IMR-90 (cell line): ENCODE measurements around the gene SASS6. TPM values are rescaled to one million over a fixed set of nuclear protein-coding genes. Genes with fewer than 3 reads are reported as not detected.

Source experiments
- ATAC-seq: fragments of 200-7000 bp; cut with Tn5 transposase; 2 replicates; pipeline ENCODE4 v1.9.1; 2020; ENCODE audit warnings: low read depth, mild to moderate bottlenecking, moderate library complexity
- BruUV-seq: library from RNA; stranded (reverse); fragments of 400-500 nt; replicated peaks from 2 replicates; lab custom pipeline; 2021; lab: Mats Ljungman, UMichigan
- CTCF ChIA-PET: fragments of 300-600 bp; formaldehyde crosslinking; extraction: SDS; loops from one replicate; lab custom pipeline; 2021; ENCODE audit warnings: antibody characterized with exemption; lab: Yijun Ruan, JAX
- POLR2A ChIA-PET: fragments of 300-600 bp; sonication (Branson Sonifier 250); formaldehyde crosslinking; loops from one replicate; lab custom pipeline; 2022; ENCODE audit warnings: antibody characterized with exemption; ENCODE audit not compliant: unreplicated experiment; lab: Charles Lee
- DNase-seq: peaks from one replicate; pipeline ENCODE4 v3.0.0; 2013
- H2AFZ ChIP-seq: replicated peaks from 2 replicates; pipeline ENCODE3; 2013; ENCODE audit warnings: low read length, mild to moderate bottlenecking; ENCODE audit not compliant: poor library complexity
- H2AK5ac ChIP-seq: 2 replicates; pipeline ENCODE4 v1.6.1; 2013; ENCODE audit warnings: low read depth, low read length, inconsistent platforms
- H2AK9ac ChIP-seq: replicated peaks from 2 replicates; pipeline ENCODE3; 2013; ENCODE audit warnings: mild to moderate bottlenecking, low read depth, low read length, moderate library complexity; ENCODE audit not compliant: poor library complexity
- H2BK120ac ChIP-seq: 2 replicates; pipeline ENCODE4 v1.6.1; 2013; ENCODE audit warnings: low read depth, low read length, inconsistent platforms
- H2BK15ac ChIP-seq: 3 replicates; pipeline ENCODE4 v1.6.1; 2013; ENCODE audit warnings: low read depth, low read length, inconsistent platforms
- H2BK20ac ChIP-seq: 2 replicates; pipeline ENCODE4 v1.6.1; 2013; ENCODE audit warnings: low read depth, mild to moderate bottlenecking, inconsistent platforms, low read length, moderate library complexity
- H2BK5ac ChIP-seq: 2 replicates; pipeline ENCODE4 v1.6.1; 2013; ENCODE audit warnings: mild to moderate bottlenecking, low read depth, low read length, inconsistent platforms; ENCODE audit not compliant: poor library complexity, severe bottlenecking
- H3K14ac ChIP-seq: replicated peaks from 2 replicates; pipeline ENCODE4 v1.6.1; 2013; ENCODE audit warnings: low read depth, low read length, inconsistent platforms
- H3K18ac ChIP-seq: 2 replicates; pipeline ENCODE4 v1.6.1; 2013; ENCODE audit warnings: low read depth, low read length, control low read depth
- H3K23ac ChIP-seq: 2 replicates; pipeline ENCODE4 v1.6.1; 2013; ENCODE audit warnings: low read depth, low read length, inconsistent platforms
- H3K27ac ChIP-seq: 2 replicates; pipeline ENCODE4 v1.5.1; 2013; ENCODE audit warnings: mild to moderate bottlenecking, control low read depth, low read length; ENCODE audit not compliant: insufficient read depth
- H3K27me3 ChIP-seq: 2 replicates; pipeline ENCODE4 v1.6.1; 2013; ENCODE audit warnings: low read length; ENCODE audit not compliant: control insufficient read depth, insufficient read depth
- H3K36me3 ChIP-seq: 2 replicates; pipeline ENCODE4 v1.6.1; 2013; ENCODE audit warnings: low read length, mixed read lengths; ENCODE audit not compliant: control insufficient read depth, insufficient read depth
- H3K4ac ChIP-seq: 2 replicates; pipeline ENCODE4 v1.6.1; 2013; ENCODE audit warnings: low read depth, low read length, inconsistent platforms
- H3K4me1 ChIP-seq: 2 replicates; pipeline ENCODE4 v1.6.1; 2013; ENCODE audit warnings: low read length, mixed read lengths; ENCODE audit not compliant: control insufficient read depth, insufficient read depth
- H3K4me2 ChIP-seq: 2 replicates; pipeline ENCODE4 v1.6.1; 2013; ENCODE audit warnings: low read depth, mild to moderate bottlenecking, control low read depth, low read length, moderate library complexity
- H3K4me3 ChIP-seq: 2 replicates; pipeline ENCODE4 v1.5.1; 2013; ENCODE audit warnings: low read depth, mild to moderate bottlenecking, control low read depth, low read length, moderate library complexity; ENCODE audit not compliant: insufficient read depth
- H3K56ac ChIP-seq: 2 replicates; pipeline ENCODE4 v1.6.1; 2013; ENCODE audit warnings: low read length, inconsistent platforms; ENCODE audit not compliant: insufficient read depth; ENCODE audit errors: extremely low read depth
- H3K79me1 ChIP-seq, 2 experiments: 2 replicates each; pipeline ENCODE4 v1.6.1; 2013; ENCODE audit warnings: low read length in 2 of 2, inconsistent platforms in 1 of 2, low read depth in 1 of 2
- H3K9ac ChIP-seq: 2 replicates; pipeline ENCODE4 v1.6.1; 2013; ENCODE audit warnings: low read depth, low read length, control low read depth
- H3K9me1 ChIP-seq: 2 replicates; pipeline ENCODE4 v1.6.1; 2013; ENCODE audit warnings: low read length, inconsistent platforms; ENCODE audit not compliant: insufficient read depth
- H3K9me3 ChIP-seq: 2 replicates; pipeline ENCODE4 v1.6.1; 2013; ENCODE audit warnings: low read length; ENCODE audit not compliant: control insufficient read depth, insufficient read depth
- H4K20me1 ChIP-seq: 2 replicates; pipeline ENCODE4 v1.6.1; 2013; ENCODE audit warnings: low read length, inconsistent platforms; ENCODE audit not compliant: insufficient read depth
- H4K5ac ChIP-seq: 2 replicates; pipeline ENCODE4 v1.6.1; 2013; ENCODE audit warnings: mild to moderate bottlenecking, low read depth, low read length, control low read depth
- H4K8ac ChIP-seq, 2 experiments: 2 replicates each; pipeline ENCODE4 v1.6.1; 2013; ENCODE audit warnings: low read depth in 2 of 2, low read length in 2 of 2, control low read depth in 1 of 2, inconsistent platforms in 1 of 2
- H4K91ac ChIP-seq: 2 replicates; pipeline ENCODE4 v1.6.1; 2013; ENCODE audit warnings: low read depth, low read length, inconsistent platforms; ENCODE audit not compliant: insufficient read depth
- FOS ChIP-seq: fragments of 150-350 bp; IDR thresholded peaks from 2 replicates; pipeline ENCODE4 v1.6.1; 2016; ENCODE audit warnings: low read depth, low read length
- MAZ ChIP-seq: IDR thresholded peaks from 2 replicates; pipeline ENCODE4 v1.6.1; 2012; ENCODE audit warnings: low read depth, mild to moderate bottlenecking, low read length, improper control_type of control experiment, moderate library complexity, borderline replicate concordance
- WGBS, 2 experiments: methylation state at CpG; one replicate each; pipeline versions ENCODE4 v1.1.5 to v1.1.7; 2013; ENCODE audit warnings: missing lambda C conversion rate in 2 of 2; ENCODE audit not compliant: insufficient read length in 1 of 2; ENCODE audit errors: extremely low coverage in 2 of 2; 5-methylcytosine and 5-hydroxymethylcytosine counted together
- dilution Hi-C: fragments of 300-500 bp; cut with HindIII; formaldehyde crosslinking; loops from one replicate; pipeline ENCODE4 v1.14.3; 2018; ENCODE audit warnings: low sequenced_read_pairs; ENCODE audit not compliant: unreplicated experiment
- in situ Hi-C: fragments of 300-500 bp; cut with MboI; formaldehyde crosslinking; loops from 3 replicates; pipeline ENCODE4 v1.14.3; 2019; ENCODE audit warnings: low sequenced_read_pairs, inconsistent platforms, mixed read lengths
- intact Hi-C: fragments of 100-400 bp; cut with micrococcal nuclease; formaldehyde crosslinking; loops from 2 replicates; pipeline ENCODE4 v1.10.0; 2022
- polyA plus RNA-seq, 3 experiments: library from polyadenylated mRNA; depleted of rRNA; stranded (reverse); fragments of >200 nt; gene quantifications; 2 replicates each; pipeline ENCODE4 v1.2.3, GENCODE V29; 2012; ENCODE audit warnings: low replicate concordance in 1 of 3
- total RNA-seq: library from RNA; depleted of rRNA; stranded (reverse); fragments of >200 nt; gene quantifications from 2 replicates; pipeline ENCODE4 v1.2.3, GENCODE V29; 2012

Gene SASS6
- total and polyA plus RNA-seq, 2 of the 4 experiments (the other 2 are of a cell fraction) = 1.1 to 2.7 TPM

DNA sequence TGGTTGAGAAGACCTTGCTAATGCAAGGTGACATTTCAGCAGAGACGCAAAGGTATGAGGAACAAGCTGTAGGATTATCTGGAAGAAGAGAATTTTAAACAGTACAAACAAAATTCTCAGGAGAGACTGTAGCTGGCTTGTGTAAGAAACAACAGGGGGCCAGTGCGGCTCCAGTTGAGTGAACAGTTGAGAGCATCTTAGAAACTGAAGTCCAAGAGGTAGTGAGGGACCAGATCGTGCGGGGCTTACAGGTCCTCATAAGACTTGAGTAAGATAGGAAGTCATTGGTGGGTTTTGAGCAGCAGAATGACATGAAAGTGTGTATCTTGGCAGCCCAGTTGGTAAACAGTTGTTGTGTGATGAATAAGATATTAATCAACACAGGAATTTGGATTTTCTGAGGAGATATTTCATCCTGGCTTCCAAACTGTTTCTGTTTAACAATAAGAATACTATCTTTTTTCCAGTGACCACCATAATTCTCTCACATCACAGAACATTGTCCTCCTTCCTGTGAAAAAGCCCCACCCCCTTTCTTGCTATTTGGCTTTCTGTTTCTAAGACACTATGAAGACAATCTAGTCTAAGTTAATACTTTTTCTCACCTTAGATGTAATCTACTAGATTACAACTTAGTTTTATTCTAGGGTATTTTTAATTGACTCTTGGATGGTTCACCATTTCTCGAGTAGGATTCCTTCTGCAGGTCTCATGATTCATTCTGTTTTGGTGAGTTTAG lies 62.4 kb downstream of the SASS6 start:
- Histone ChIP-seq H3K56ac (no peak overlapping the region), H2AFZ (no peak overlapping the region), H2BK5ac (no peak overlapping the region), H3K4me2 (no peak overlapping the region), H3K14ac (no peak overlapping the region), H3K9me1 (no peaks in the 10 kb centered on the region), H3K27ac (no peak overlapping the region), H4K5ac (no peak overlapping the region), H2AK9ac (no peak overlapping the region), H3K9ac (no peak overlapping the region), H3K79me1 (peaks cover 28 to 31% of the 10 kb centered on the region in 2 experiments), H4K20me1 (peaks cover 2% of the 10 kb centered on the region; the same call in 1 of the 2 replicates), H3K23ac (no peak overlapping the region), H2AK5ac (no peak overlapping the region), H4K91ac (no peak overlapping the region), H3K27me3 (no peaks in the 10 kb centered on the region), H4K8ac (no peak overlapping the region), H2BK120ac (no peak overlapping the region), H2BK15ac (no peak overlapping the region), H3K4me3 (no peak overlapping the region), H2BK20ac (no peak overlapping the region), H3K36me3 (peaks cover 48% of the 10 kb centered on the region), H3K9me3 (no peaks in the 10 kb centered on the region), H3K4me1 (no peaks in the 10 kb centered on the region), H3K4ac (no peak overlapping the region), H3K18ac (no peak overlapping the region)
- in situ Hi-C loops = no loop called here
- no peak for DNase-seq
- TF ChIP-seq MAZ (no peak), FOS (no peak)
- dilution Hi-C loops = no loop called here
- BruUV-seq = no TSS peak
- ChIA-PET POLR2A (no interaction called here), CTCF (interaction anchor here (0.6 kb wide), 1 partner anchor 96 kb away, joined by 3 read pairs; no protein-coding TSS in a partner anchor)
- intact Hi-C loops = no loop called here
- ATAC-seq = no peak
- 100% methylated on average over 1 of the region's 5 CpGs; no CpG with 5 or more reads in 1 of the 2 experiments for WGBS, 2 experiments
